Dermis blood vessel endothelial cell (primary cell): ENCODE measurements around the gene ZNF30. TPM values are rescaled to one million over a fixed set of nuclear protein-coding genes. Genes with fewer than 3 reads are reported as not detected.
"Not testable (repeated sequence)": the region's sequence is repeated elsewhere in the genome, so short reads cannot be mapped to it uniquely, and the experiment has no call there.

Source experiments
- DNase-seq: peaks from one replicate; pipeline ENCODE4 v3.0.0; 2010
- total RNA-seq: library from RNA; depleted of rRNA; stranded (reverse); fragments of >200 nt; gene quantifications from 2 replicates; pipeline ENCODE4 v1.2.3, GENCODE V29; 2014

The ZNF30 gene
- 5.2 and 7.3 TPM in 2 replicates for total RNA-seq

- DNase-seq, result peak; percentile 94
These were observed at the start of gene ZNF30 for GRCh38 chr19:34926685-34927375. Gene ZNF30 (plus strand): TSS chr19:34926903. CDS start chr19:34929948, 3,045 bp downstream.

DNA sequence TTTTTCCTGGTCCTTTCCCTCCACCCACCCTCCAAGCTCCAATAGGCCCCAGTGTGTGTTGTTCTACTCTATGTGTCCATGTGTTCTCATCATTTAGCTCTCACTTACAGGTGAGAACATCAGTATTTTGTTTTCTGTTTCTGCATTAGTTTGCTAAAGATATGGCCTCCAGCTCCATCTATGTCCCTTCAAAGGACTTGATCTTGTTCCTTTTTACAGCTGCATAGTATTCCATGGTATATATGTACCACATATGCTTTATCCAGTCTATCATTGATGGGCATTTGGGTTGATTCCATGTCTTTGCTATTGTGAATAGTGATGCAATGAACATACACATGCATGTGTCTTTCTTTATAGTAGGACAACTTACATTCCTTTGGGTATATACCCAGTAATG lies 47.1 kb upstream of the ZNF30 start:
- DNase-seq, result no peak

DNA sequence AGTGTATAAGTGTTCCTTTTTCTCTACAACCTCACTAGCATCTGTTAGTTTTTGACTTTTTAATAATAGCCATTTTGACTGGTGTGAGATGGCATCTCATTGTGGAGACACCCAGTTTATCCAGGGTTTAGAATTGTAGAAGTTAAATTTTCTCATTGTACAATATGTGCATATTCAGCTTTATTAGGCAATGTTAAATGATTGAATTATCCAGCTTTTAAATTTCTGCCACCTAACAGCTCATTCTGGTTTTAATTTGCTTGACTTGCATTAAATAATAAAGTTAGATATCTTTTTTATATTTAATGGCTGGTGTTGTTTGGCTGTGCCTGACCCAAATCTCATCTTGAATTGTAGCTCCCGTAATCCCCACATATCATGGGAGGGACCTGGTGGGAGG lies 46.7 kb upstream of the ZNF30 start:
- DNase-seq, result no peak

GRCh38 chr19:34881982-34882381 lies 44.7 kb upstream of the ZNF30 start:
- DNase-seq, result no peak

DNA sequence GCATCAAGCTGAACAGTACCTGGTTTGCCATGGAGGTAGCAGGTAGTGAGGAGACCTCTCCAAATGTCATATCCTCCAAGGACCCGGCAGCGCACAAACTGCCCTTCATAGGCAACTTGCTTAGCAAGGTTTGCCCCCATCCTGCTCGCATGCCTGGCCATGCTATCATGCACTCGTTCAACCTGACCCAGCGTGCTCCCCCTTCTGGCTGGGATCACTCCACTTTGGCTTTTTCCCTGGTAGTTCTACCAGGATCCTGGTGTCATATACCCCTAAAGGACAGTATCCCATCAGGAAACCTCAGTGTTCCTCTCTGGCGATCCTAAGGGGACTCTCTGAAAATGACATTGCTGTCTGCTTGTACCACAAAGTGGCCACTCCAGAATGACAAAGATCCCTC lies 38.6 kb upstream of the ZNF30 start:
- no peak for DNase-seq

DNA sequence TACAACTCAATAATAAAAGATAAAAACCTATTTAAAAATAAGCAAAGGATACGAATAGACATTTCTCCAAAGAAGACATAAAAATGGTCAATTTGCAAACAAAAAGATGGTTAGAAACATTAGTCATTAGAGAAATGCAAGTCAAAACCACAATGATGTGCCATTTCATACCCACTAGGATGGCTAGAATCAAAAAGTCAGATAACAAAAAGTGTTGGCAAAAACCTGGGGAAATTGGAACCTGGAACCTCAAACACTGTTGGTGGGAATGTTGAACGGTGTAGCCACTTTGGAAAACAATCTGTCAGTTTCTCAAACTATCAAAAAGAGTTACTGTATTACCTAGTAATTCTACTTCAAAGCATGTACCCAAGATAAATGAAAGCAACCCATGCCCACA lies 26.5 kb upstream of the ZNF30 start:
- no peak for DNase-seq

- no peak for DNase-seq
These were observed 21.8 kb upstream of the ZNF30 start for GRCh38 chr19:34904664-34905527.

- DNase-seq, result no peak
These were observed 15.9 kb upstream of the ZNF30 start for GRCh38 chr19:34910770-34911169.

DNA sequence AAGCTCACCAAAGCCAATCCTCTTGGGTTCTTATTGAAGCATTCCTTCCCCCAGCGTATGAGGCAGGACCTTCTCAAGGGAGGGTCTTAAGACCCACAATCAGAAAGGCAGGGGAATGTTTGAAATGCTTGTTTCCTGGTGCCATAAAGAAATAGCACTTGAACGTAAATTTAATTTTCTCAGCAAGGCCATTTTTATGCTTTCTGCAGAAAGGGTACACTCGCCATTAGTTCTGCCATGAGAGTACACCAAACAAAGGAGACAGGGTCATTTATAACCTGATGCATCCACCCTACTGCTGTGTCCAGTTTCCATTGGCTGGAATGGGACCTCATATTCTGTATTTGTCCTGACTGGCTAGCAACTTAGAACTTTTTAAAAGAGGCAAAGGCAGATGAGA lies 9.6 kb upstream of the ZNF30 start:
- DNase-seq, result not testable (repeated sequence)

DNA sequence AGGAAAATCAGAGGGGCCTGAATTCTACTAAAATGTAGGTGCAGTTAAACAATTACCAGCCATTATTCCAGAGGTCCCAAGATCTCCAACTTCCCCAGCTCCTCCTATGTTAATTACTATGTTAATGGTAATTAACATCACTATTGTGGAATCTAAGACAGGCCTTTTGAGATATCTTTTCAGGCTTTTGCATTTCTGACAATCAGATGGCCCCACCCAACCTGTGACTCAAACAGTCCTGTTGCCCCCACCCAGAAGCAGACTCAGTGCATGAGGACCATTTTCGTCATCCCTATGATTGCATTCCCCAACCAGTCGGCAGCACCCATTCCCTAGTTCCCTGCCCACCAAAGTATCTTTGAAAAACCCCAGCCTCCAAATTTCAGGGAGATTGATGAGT lies 8.5 kb upstream of the ZNF30 start:
- DNase-seq, result no peak

DNA sequence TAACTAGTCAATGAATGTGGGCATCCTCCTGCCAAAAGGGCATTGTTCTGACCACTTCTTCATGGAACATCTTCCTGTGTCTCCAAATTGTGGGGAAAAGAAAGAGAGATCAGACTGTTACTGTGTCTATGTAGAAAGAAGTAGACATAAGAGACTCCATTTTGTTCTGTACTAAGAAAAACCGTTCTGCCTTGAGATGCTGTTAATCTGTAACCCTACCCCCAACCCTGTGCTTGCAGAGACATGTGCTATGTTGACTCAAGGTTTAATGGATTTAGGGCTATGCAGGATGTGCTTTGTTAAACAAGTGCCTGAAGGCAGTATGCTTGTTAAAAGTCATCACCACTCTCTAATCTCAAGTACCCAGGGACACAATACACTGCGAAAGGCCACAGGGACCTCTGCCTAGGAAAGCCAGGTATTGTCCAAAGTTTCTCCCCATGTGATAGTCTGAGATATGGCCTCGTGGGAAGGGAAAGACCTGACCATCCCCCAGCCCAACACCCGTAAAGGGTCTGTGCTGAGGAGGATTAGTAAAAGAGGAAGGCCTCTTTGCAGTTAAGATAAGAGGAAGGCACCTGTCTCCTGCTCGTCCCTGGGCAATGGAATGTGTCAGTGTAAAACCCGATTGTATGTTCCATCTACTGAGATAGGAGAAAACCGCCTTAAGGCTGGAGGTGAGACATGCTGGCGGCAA lies 6.5 kb upstream of the ZNF30 start:
- not testable (repeated sequence) for DNase-seq

DNA sequence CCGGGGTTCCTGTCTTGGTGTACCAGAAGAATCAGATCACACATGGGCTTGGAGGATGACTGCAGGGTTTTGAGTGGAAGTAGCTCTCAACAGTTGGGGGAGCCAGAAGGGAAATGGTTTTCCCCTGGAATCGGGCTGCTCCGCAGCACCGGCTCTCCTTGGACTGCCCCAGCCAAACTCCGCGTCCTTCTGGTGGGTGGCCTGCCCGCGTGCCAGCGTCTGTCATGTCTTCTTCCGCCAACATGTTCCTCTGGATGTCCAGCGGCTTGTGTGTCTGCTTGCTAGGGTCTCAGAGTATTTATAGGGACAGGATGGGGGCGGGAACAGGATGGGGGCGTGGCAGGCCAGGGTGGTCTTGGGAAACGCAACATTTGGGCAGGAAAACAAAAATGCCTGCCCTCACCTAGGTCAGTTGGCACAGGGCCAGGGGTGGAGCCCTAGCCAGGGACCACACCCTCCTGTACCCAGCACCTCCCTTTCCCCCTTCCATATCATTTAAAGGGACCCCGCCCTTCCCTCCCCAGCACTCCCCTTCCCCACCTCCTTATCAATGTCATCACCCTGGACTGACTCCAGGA lies 1.3 kb upstream of the ZNF30 start:
- DNase-seq, result no peak

- no peak for DNase-seq
These were observed 380 bp upstream of the ZNF30 start for GRCh38 chr19:34926361-34926684.

- DNase-seq, result no peak
These were observed 5.8 kb downstream of the ZNF30 start for GRCh38 chr19:34932494-34932893.

DNA sequence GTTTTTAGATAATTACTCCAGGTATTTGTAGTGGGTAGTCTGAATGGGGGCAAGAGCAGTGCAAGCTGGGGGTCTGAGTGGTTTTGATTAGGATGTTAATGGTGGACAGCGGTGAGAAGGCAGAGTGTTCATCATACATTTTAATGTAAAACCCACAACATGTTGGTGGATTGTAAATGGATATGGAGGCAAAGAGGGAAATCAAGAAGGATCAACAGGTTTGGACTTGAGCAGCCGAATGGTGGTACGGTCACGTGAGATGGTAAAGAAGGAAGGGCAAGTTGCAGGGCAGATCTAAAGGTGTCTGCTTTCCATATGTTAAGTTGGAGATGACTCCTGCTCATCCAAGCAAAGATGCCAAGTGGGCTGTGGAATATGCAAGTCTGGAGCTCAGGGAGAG lies 9.5 kb downstream of the ZNF30 start:
- DNase-seq, result no peak

DNA sequence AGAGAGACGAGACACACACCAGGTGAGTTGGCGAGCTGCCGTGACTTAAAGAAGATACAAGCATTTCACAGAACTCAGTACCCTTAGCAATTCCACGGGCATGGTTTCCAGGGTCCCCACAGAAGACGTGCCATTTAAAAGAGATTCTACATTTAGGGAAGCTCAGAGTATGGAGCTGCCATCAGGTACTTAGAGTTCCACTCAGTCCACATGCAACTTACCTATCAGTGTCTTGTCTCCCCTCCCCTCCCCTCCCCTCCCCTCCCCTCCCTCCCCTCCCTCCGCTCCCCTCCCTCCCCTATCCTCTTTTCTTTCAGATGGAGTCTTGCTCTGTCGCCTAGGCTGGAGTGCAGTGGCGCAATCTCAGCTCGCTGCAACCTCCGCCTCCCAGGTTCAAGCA lies 12.2 kb downstream of the ZNF30 start:
- DNase-seq, result no peak

DNA sequence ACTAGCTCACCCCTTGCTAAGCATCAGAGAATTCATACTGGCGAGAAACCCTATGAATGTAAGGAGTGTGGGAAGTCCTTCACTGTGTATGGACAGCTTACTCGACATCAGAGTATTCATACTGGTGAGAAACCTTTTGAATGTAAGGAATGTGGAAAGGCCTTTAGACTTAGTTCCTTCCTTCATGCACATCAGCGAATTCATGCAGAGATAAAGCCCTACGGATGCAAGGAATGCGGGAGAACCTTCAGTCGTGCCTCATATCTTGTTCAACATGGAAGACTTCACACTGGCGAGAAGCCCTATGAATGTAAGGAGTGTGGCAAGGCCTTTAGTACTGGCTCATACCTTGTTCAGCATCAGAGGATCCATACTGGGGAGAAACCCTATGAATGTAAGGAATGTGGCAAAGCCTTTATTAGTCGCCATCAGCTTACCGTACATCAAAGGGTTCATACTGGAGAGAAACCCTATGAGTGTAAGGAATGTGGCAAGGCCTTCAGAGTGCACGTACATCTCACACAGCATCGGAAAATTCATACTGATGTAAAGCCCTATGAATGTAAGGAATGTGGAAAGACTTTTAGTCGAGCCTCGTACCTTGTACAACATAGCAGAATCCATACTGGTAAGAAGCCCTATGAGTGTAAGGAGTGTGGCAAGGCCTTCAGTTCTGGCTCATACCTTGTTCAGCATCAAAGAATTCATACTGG lies 17.3 kb downstream of the ZNF30 start:
- no peak for DNase-seq

- DNase-seq, result no peak
These were observed 26.4 kb downstream of the ZNF30 start for GRCh38 chr19:34953092-34953491.

- no peak for DNase-seq
These were observed 31.4 kb downstream of the ZNF30 start for GRCh38 chr19:34957830-34958751.

DNA sequence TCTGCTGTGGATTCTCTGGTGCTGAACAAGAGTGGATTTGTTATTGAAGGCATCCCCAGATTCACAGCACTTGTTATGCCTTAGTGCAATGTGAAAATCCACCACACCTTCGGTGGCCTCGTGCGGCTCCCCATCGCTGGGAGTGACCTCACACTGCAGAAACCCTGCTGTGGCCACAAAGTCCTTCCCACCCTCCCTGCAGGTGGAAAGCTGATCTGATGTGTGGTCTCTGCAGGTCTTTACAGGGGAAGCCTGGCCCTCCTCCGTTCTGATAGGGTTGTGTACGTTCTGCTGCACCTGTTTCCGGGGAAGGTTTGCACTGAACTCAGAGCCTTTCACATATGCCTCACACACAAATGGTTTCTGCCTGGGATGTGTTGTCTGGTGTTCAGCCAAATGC lies 32.3 kb downstream of the ZNF30 start:
- DNase-seq, result no peak

DNA sequence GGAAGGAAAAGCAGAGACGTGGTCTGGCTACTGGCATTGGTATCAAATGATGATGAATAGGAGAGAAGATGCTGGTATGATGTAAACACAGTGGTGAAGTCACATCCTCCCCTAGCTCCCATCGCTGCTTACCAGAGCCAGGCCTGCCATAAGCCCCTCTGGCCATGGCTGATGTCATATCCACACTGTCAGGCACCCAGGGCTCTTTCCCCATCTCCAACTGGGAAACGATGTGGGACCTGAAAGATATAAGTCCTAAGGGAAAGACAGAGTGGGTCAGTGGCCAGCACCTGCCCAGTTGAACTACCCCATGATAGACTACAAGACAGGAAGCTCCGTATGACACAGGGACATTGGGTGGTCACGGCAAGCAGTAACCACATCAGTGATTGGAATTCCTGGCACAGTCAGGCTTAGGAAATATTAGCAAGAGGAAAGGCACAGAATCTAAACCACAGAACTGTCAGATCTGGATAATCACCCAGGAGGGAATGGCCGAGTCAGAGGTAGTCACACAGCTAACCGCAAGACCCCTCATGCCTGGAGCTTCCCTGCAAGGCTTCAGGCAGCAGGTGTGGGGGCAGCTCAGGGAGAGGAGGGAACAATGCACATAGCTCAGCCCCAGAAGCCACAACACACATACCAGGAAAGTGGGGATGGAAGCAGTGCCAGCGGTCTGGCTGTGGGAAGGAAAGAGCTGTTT lies 33.6 kb downstream of the ZNF30 start:
- no peak for DNase-seq
